Embryonic facial prominence (tissue), 1 donor: ENCODE measurements around the gene CDH23.
"Not testable (repeated sequence)": the region's sequence is repeated elsewhere in the genome, so short reads cannot be mapped to it uniquely, and the experiment has no call there.

ENCODE experiments used
- DNase-seq: peaks from one replicate; pipeline ENCODE4 v3.0.0-alpha.2; 2016; ENCODE audit errors: extremely low spot score

CDH23 gene

GRCh38 chr10:71850743-71851464, 454.2 kb downstream of the CDH23 start, which contains the start of gene PSAP:
Gene PSAP (minus strand): TSS chr10:71851251. CDS start chr10:71851221, 30 bp downstream.
- peak; percentile 92 for DNase-seq

- not testable (repeated sequence) for DNase-seq
These were observed 454.9 kb downstream of the CDH23 start for GRCh38 chr10:71851465-71852095.

DNA sequence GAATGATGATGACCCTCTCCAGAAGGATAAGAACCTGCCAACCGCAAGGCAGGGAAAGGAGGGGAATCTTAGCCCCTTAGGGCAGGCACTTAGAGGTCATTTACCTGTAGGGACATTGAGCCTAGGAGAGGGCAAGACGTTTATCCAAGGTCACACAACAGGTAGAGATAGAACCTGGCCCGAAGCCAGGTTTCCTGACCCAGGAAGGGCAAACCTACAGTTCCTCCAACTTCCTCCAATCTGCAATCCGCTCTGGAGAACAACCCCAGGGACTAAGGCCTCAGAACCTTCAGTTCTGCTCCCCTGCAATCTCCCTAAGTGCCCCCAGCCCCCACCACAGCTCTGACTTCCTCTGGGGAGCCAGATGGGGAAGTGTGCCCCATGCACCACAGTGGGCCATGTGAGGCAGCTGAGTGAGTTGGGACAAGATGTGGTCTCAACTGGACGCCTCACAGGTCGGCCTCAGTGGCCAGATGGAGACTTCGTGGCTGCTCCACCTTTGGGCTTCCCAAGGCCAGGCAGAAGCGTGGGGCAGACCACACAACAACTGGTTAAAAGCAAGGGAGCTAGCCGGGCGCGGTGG, 455.7 kb downstream of the CDH23 start:
- no peak for DNase-seq

DNA sequence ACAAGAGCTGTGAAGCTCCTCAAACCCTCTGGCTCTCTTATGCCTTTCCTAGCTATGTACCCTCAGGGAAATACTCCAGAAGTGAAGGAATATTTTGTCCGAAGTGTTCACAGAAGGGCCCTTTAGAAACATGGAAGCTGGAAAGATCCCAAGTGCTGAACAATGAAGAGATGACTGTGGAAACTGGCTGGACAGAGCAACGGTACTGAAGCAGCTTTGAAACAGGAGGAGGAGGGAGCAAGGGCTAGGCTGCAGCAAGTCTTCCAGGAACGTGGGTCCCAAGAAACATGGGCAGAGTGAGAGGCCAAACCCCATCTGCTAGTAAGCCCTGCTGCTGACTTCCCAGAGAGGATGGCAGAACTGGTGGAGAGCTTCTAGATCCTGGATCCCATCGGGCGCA, 457.3 kb downstream of the CDH23 start:
- no peak for DNase-seq

GRCh38 chr10:71856619-71857018, 459.9 kb downstream of the CDH23 start:
- DNase-seq, result no peak

GRCh38 chr10:71857934-71858890, 461.5 kb downstream of the CDH23 start:
- DNase-seq, result no peak

GRCh38 chr10:71860243-71861029, 463.7 kb downstream of the CDH23 start:
- DNase-seq, result peak; percentile 61

DNA sequence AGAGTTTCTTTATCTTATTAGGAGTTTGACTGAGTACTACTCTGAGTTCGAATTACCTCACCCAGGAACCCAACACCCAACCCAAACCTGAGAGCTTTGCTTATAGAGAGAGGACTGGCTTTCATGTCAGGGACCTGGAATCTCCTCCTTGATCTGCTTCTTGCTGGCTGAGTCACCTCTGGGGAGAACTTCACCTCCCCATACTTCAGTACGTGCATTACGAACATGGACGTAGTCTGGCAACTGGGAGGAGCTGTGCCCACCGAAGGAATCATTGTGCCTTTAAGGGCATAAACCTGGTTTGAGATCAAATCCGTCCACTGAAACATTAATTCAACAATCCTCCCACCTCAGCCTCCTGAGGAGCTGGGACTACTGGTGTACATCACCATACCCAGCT, 466.5 kb downstream of the CDH23 start:
- no peak for DNase-seq

GRCh38 chr10:71864911-71865361, 468.2 kb downstream of the CDH23 start:
- no peak for DNase-seq
